DOHH2 (cell line): ENCODE data around the gene ABCD1.

ENCODE experiments used
- CTCF ChIP-seq: fragments of 200-600 bp; sonication (generic); IDR thresholded peaks from one replicate; pipeline ENCODE4 v1.5.1; 2014; ENCODE audit warnings: antibody characterized with exemption, mild to moderate bottlenecking, low read depth, low read length; ENCODE audit not compliant: poor library complexity, severe bottlenecking
- EZH2phosphoT487 ChIP-seq: fragments of 200-600 bp; sonication (generic); IDR thresholded peaks from 2 replicates; pipeline ENCODE4 v1.6.1; 2017; ENCODE audit warnings: borderline replicate concordance, mild to moderate bottlenecking, antibody characterized with exemption, low read length, moderate library complexity, mixed read lengths

- TF ChIP-seq CTCF (no peak), EZH2phosphoT487 (no peak)
Measured at GRCh38 chrX:153685751-153686696, 38.6 kb upstream of the ABCD1 start.
